Subcutaneous abdominal adipose tissue (tissue), 5 donors: ENCODE measurements around the gene PTCD2.
A peak's percentile ranks its signal among the peaks of the same experiment; 100 is the strongest.

Experiments
- H3K27ac ChIP-seq: one replicate; pipeline ENCODE4 v1.7.0; 2013; ENCODE audit warnings: low read depth, mild to moderate bottlenecking, inconsistent platforms, low read length, moderate library complexity
- H3K27me3 ChIP-seq, 5 donors: one replicate each; pipeline ENCODE4 v1.7.0; 2013; ENCODE audit warnings: low read length in 5 of 5, inconsistent platforms in 1 of 5; ENCODE audit not compliant: control insufficient read depth in 5 of 5, insufficient read depth in 4 of 5
- H3K36me3 ChIP-seq, 5 donors: one replicate each; pipeline ENCODE4 v1.7.0; 2013; ENCODE audit warnings: low read length in 5 of 5; ENCODE audit not compliant: control insufficient read depth in 5 of 5, insufficient read depth in 5 of 5
- H3K4me1 ChIP-seq, 5 donors: one replicate each; pipeline ENCODE4 v1.7.0; 2013; ENCODE audit warnings: low read length in 5 of 5, mild to moderate bottlenecking in 3 of 5, moderate library complexity in 1 of 5; ENCODE audit not compliant: control insufficient read depth in 5 of 5, insufficient read depth in 5 of 5
- H3K4me3 ChIP-seq, 5 donors: one replicate each; pipeline ENCODE4 v1.7.0; 2013; ENCODE audit warnings: low read length in 5 of 5, low read depth in 1 of 5
- H3K9ac ChIP-seq, 5 donors: one replicate each; pipeline ENCODE4 v1.7.0; 2013; ENCODE audit warnings: low read length in 5 of 5, mild to moderate bottlenecking in 4 of 5, moderate library complexity in 3 of 5
- H3K9me3 ChIP-seq, 5 donors: one replicate each; pipeline ENCODE4 v1.7.0; 2013; ENCODE audit warnings: low read length in 5 of 5; ENCODE audit not compliant: control insufficient read depth in 5 of 5
- donor health status: healthy.
- donor health status: healthy.
- donor health status: healthy.
- donor health status: healthy.
- donor health status: healthy.

The PTCD2 gene

GRCh38 chr5:72283358-72283757 lies 36.8 kb upstream of the PTCD2 start:
- no peaks in the 10 kb centered on the region for H3K9me3 ChIP-seq
- H3K27me3 ChIP-seq = no peaks in the 10 kb centered on the region
- H3K9ac ChIP-seq = no peak overlapping the region
- H3K4me1 ChIP-seq = peaks cover 2 to 44% (median 28%) of the 10 kb centered on the region in 5 donors
- peaks cover 0 to 4% (median 0%) of the 10 kb centered on the region in 5 donors for H3K36me3 ChIP-seq
- H3K27ac ChIP-seq = peak overlapping the region; percentile 90
- H3K4me3 ChIP-seq = no peak overlapping the region

- no peak overlapping the region for H3K27ac ChIP-seq
- H3K9me3 ChIP-seq = no peaks in the 10 kb centered on the region
- H3K36me3 ChIP-seq = peaks cover under 1 to 7% (median 3%) of the 10 kb centered on the region in 5 donors
- no peak overlapping the region for H3K9ac ChIP-seq
- H3K4me1 ChIP-seq = peaks cover 2 to 44% (median 28%) of the 10 kb centered on the region in 5 donors
- no peaks in the 10 kb centered on the region for H3K27me3 ChIP-seq
- no peak overlapping the region for H3K4me3 ChIP-seq
Measured at GRCh38 chr5:72284559-72285423, 35.4 kb upstream of the PTCD2 start.

GRCh38 chr5:72285424-72285821 lies 34.8 kb upstream of the PTCD2 start:
- Histone ChIP-seq H3K9me3 (no peaks in the 10 kb centered on the region), H3K27me3 (no peaks in the 10 kb centered on the region)

GRCh38 chr5:72286798-72287197 lies 33.4 kb upstream of the PTCD2 start:
- H3K9ac ChIP-seq = no peak overlapping the region
- H3K9me3 ChIP-seq = no peaks in the 10 kb centered on the region
- H3K36me3 ChIP-seq = peaks cover 2 to 11% (median 8%) of the 10 kb centered on the region in 5 donors
- no peaks in the 10 kb centered on the region for H3K27me3 ChIP-seq
- no peak overlapping the region for H3K4me3 ChIP-seq
- H3K4me1 ChIP-seq = peaks cover 2 to 30% (median 16%) of the 10 kb centered on the region in 5 donors
- no peak overlapping the region for H3K27ac ChIP-seq

More at GRCh38 chr5:72285424-72285821, 34.8 kb upstream of the PTCD2 start:
- H3K36me3 ChIP-seq = peaks cover 2 to 8% (median 6%) of the 10 kb centered on the region in 5 donors
- peaks cover 2 to 43% (median 25%) of the 10 kb centered on the region in 5 donors for H3K4me1 ChIP-seq
- H3K9ac ChIP-seq = no peak overlapping the region
- H3K27ac ChIP-seq = no peak overlapping the region
- H3K4me3 ChIP-seq = no peak overlapping the region

DNA sequence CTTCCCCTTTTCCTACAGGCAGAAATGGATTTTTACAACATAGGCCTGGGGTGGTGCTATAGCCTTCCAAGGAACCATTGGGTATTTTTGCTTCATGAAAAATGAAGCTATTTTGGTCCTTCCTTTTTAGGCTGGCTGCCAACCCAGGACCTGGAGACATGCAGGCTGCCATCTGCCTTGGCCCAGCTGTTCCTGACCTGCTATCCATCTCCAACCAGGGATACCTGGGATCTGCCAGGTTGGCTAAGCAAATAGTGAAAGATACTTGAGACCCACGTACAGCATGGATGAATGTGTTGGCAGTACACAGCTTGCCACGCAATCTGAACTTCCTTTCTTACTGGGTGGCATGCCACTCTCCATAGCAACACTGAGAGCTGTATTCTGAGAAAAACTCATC lies 31.2 kb upstream of the PTCD2 start:
- H3K4me1 ChIP-seq = peaks cover 0 to 17% (median 4%) of the 10 kb centered on the region in 5 donors
- peaks cover 2 to 13% (median 11%) of the 10 kb centered on the region in 5 donors for H3K36me3 ChIP-seq
- H3K27ac ChIP-seq = no peak overlapping the region
- H3K9ac ChIP-seq = no peak overlapping the region
- no peak overlapping the region for H3K4me3 ChIP-seq
- H3K27me3 ChIP-seq = no peaks in the 10 kb centered on the region
- no peaks in the 10 kb centered on the region for H3K9me3 ChIP-seq

DNA sequence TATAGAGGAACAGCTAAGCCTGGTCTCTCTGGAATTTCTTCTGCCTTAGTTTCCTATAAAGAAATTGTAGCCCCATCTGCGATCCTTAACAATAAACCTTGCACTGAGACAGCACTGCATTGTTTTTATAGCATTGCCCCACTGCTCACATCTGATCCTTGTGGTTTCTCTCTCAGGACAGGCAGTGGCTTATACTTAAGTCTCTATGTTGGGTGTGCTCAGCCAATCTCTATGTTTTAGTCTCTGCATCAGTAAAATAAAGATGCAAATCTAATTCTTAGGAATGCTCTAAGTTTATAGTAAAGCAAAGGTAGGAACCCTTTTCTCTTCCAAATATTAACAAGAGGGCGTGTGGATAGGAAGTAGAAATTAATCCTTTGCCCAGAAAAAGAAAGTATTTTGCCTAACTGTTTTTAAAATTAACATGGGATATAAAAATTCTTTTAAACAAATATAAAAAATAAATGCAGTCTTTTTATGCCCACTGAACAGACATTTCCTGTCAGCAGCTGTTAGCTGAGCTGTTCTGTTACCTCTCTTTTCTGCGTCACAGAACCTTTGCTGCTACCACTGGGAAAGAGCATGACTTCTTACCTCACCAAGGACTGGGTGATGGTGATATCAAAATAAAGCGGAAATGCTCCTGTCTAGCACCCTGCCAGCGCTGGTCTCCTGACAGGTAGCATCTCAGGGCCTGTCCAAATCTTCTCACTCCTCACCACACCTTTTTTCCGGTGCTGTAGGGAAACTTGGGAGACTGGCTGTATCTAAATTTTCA lies 29.6 kb upstream of the PTCD2 start:
- peaks cover 0 to 12% (median 4%) of the 10 kb centered on the region in 5 donors for H3K4me1 ChIP-seq
- H3K4me3 ChIP-seq = no peak overlapping the region
- H3K9me3 ChIP-seq = no peaks in the 10 kb centered on the region
- H3K36me3 ChIP-seq = peaks cover 2 to 13% (median 11%) of the 10 kb centered on the region in 5 donors
- H3K27ac ChIP-seq = no peak overlapping the region
- H3K9ac ChIP-seq = no peak overlapping the region
- no peaks in the 10 kb centered on the region for H3K27me3 ChIP-seq

DNA sequence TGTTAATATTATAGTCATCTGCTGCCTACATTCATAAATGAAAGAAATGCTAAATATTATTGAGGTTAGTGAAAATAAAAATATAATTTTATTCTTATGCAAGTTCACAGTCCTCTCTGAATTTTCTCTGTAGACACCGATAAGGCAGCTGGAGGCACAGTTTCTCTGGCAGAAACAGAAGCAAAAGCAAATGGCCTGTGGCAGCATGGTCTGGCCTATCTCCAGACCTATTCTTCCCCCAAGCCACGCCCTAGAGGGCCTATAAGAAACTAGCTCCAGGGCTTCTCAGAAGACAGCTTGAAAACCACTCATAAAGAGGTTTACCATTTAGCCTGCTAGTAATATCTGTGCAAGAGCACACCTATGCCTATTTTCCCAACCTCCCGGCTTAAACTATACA lies 28.6 kb upstream of the PTCD2 start:
- Histone ChIP-seq H3K36me3 (peaks cover 2 to 13% (median 11%) of the 10 kb centered on the region in 5 donors), H3K4me1 (peaks cover 0 to 22% (median 9%) of the 10 kb centered on the region in 5 donors), H3K27ac (no peak overlapping the region), H3K9ac (no peak overlapping the region), H3K9me3 (no peaks in the 10 kb centered on the region), H3K27me3 (no peaks in the 10 kb centered on the region), H3K4me3 (no peak overlapping the region)

DNA sequence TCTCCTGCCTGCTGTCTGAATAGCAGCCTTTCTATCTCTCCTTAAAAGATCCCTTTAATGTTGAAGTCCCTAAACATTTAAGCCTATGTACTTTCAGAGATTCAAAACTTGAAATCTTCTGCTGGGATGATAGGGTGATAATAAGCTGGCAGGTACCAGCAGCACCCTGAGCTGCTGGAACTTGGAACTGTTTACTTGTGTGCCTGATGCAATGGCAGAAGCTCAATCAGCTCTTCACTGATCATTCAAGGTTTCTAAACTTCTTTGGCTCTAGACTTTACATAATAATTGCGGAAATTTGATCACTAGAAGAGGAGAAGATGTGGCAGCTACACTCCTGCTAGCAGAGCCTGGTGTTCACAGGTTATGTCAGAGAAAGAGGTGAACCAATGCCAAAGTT lies 27.8 kb upstream of the PTCD2 start:
- H3K9ac ChIP-seq = no peak overlapping the region
- H3K27me3 ChIP-seq = no peaks in the 10 kb centered on the region
- H3K27ac ChIP-seq = no peak overlapping the region
- H3K9me3 ChIP-seq = no peaks in the 10 kb centered on the region
- peaks cover 0 to 26% (median 9%) of the 10 kb centered on the region in 5 donors for H3K4me1 ChIP-seq
- peaks cover 2 to 13% (median 11%) of the 10 kb centered on the region in 5 donors for H3K36me3 ChIP-seq
- H3K4me3 ChIP-seq = no peak overlapping the region

- H3K9ac ChIP-seq = no peak overlapping the region
- no peaks in the 10 kb centered on the region for H3K9me3 ChIP-seq
- peaks cover 0 to 26% (median 9%) of the 10 kb centered on the region in 5 donors for H3K4me1 ChIP-seq
- peaks cover 2 to 13% (median 7%) of the 10 kb centered on the region in 5 donors for H3K36me3 ChIP-seq
- no peak overlapping the region for H3K4me3 ChIP-seq
- H3K27me3 ChIP-seq = no peaks in the 10 kb centered on the region
- no peak overlapping the region for H3K27ac ChIP-seq
Measured at GRCh38 chr5:72293495-72294055, 26.6 kb upstream of the PTCD2 start.
